GM19324 (cell line): Measurements from ENCODE around the gene ZNF718.
"Not testable (repeated sequence)": the region's sequence is repeated elsewhere in the genome, so short reads cannot be mapped to it uniquely, and the experiment has no call there.

Experiments used
- ATAC-seq: cut with Tn5 transposase; IDR thresholded peaks from one replicate; pipeline ENCODE4 v1.9.1; 2021; ENCODE audit warnings: mild to moderate bottlenecking, moderate library complexity; ENCODE audit not compliant: unreplicated experiment, low FRiP score

The ZNF718 gene

DNA sequence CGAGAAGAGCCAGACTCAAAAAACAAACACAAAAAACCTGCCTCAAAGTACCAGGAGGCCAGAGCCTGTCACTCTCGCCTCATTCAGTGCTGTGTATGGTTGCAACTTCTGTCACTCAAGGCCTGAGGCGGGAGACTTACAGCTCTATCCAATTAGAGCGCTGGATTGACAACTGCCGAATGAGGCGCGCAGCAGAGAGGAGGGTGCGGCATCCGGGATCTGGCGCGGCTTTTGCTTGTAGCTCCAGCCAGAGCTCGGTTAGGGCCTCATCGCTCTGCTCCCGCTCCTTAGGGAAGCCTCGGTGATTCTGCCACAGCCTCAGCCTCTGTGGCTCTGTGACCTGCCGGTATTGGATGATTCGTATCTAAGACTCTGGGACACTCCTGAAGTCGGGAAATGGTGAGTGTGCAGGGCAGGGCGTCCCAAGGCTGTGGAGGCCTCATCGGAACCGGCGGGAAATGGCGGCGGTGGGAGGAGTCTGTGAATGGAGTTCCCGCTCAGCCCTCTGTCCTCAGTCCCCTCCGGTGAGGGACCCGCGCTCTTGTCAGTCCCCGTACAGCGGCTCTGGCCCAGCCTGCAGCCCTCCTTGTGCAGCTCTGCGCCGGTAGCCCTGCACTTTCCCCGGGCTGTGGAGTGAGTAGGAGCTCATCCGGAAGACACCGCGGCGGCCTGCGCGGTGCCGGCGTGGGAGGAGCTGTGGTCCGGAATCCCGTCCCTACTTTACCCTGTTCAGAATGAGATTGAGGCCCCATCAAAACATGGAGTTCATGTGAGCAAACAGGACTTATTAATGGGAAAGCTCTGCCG is at the start of gene ZNF718:
TSS of gene ZNF718 (plus strand) at position 227 of the 807 bp plus-strand sequence. CDS start at position 397, 170 bp downstream.
- ATAC-seq, result peak; percentile 99

DNA sequence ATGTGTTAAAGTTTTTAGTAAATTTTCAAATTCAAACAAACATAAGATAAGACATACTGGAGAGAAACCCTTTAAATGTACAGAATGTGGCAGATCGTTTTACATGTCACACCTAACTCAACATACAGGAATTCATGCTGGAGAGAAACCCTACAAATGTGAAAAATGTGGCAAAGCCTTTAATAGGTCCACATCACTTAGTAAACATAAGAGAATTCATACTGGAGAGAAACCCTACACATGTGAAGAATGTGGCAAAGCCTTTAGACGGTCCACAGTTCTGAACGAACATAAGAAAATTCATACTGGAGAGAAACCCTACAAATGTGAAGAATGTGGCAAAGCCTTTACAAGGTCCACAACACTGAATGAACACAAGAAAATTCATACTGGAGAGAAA is 38.4 kb upstream of the ZNF718 start:
- ATAC-seq, result no peak

DNA sequence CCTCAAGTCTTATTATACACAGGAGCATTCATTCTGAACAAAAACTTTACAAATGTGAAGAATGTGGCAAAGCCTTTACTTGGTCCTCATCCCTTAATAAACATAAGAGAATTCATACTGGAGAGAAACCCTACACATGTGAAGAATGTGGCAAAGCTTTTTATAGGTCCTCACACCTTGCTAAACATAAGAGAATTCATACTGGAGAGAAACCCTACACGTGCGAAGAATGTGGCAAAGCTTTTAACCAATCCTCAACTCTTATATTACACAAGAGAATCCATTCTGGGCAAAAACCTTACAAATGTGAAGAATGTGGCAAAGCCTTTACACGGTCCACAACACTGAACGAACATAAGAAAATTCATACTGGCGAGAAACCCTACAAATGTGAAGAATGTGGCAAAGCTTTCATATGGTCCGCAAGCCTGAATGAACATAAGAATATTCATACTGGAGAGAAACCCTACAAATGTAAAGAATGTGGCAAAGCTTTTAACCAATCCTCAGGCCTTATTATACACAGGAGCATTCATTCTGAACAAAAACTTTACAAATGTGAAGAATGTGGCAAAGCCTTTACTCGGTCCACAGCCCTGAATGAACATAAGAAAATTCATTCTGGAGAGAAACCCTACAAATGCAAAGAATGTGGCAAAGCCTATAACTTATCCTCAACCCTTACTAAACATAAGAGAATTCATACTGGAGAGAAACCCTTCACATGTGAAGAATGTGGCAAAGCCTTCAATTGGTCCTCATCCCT is 37.6 kb upstream of the ZNF718 start:
- ATAC-seq, result not testable (repeated sequence)

DNA sequence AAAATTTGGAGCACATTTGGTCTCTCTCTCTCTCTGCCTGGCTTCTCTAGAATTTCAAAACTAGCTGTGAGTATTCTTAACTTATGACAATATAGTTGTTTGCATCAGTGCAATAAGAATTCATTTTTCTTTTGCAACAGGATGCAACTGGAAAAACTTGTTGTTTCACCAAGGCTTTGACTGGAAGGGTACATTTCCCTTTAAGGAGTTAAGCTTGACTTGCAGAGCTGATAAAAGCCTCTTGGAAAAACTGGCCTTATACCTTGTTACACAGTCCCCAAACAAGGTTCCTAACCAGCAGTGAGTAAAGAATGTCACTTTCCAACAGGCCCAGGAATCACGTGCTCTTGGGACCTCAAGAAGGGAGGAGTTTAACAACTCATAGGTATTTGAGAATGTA is 25.9 kb upstream of the ZNF718 start:
- no peak for ATAC-seq

DNA sequence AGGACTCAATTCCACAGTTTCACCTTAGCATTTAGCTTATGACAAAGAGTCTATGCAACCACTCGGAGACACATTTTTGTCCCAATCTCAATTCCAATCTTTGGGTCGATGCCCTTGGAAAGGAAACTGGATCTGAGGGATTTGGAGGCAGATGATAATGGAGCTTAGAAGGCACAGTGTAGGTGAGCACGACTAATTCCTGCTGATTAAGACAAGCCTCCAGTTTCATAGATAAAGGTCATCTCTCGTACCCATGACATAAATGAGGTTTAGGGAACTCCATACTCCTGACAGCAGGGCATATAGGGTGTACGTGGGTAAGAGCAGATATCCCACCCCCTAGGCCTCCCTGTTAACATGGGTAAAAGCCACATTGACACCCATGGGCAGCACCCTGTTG is 24.4 kb upstream of the ZNF718 start:
- ATAC-seq, result no peak

DNA sequence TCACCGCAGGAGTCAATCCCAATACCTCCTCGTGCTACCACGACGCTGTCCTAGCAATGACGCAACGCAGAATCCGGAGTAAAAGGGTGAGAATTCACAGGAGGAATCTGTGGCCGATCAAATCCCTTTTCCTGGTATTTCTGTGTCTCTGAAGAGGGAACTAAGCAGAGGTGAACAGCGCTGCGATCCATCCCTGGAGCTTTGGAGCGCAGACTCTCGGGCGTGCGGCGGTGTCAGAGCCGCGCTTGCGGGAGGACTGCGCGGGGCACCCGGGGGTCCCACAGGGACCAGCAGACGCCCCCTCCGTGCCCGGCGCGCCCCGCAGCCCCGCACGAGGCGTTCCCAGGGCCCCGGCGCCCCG is 17.2 kb upstream of the ZNF718 start:
- ATAC-seq, result no peak

DNA sequence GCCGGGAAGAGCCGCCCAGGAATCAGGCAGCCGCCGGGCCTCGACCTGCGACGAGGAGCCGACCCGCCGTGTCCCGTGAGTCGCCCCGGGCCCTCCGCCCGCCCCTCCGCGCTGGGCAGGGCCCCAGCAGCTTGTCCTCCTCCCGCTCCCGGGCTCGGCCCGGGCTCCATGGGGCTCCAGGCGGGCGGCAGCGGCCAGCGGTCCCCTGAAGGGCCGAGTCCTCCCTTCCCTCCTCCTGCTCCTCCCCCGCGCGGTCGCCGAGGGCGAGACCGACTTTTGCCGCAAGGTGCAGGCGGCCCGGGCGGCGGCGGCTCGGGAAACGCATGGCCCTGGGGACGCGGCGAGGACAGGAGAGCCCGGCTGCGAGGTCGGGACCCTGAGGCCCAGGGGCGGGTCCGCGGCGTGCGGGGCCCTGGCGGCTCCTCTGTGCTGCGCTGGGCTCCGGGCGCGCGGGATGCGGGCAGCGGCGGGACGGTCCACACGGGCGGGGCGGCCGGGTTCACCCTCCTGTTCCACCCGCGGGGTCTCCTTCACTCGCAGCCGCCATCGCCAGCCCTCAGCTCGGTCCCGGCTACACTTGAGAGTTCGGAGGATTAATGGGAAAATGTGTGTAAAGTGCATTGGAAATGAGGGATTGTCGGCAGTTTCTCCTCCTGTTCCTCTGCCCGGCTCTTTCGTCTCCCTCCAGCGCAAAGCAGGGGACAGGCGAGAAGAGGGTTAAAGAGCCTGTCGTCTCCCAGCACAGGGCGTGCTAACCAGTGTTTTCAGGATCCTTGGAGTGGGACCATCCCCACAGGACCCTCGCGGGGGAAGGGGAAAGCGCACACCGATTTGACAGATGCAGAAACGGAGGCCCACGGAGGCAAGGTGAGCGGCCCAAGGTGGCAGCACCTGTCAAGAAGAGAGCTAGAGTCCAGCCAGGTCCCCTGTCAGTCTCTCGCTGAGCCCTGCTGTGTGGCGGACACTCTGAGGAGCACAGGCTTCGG is 16.6 kb upstream of the ZNF718 start:
- ATAC-seq, result no peak

DNA sequence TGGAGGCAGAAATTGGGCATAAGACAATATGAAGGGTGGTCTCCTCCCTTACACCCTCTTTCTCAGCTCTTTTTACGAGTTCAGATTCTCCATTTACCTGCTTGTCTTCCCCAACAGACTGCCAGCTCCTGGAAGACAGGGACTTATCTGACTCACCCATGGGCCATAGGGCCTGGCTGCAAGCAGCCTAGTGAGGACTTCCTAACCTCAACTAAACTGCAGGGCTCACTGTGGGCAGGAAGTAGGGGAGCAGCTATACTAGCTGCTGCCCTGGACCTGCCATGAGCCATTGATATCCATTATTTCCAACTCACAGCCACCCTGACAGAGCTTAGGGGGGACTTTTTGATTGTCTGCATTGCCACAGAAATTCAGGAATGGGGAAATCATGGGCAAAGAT is 11.5 kb upstream of the ZNF718 start:
- no peak for ATAC-seq

DNA sequence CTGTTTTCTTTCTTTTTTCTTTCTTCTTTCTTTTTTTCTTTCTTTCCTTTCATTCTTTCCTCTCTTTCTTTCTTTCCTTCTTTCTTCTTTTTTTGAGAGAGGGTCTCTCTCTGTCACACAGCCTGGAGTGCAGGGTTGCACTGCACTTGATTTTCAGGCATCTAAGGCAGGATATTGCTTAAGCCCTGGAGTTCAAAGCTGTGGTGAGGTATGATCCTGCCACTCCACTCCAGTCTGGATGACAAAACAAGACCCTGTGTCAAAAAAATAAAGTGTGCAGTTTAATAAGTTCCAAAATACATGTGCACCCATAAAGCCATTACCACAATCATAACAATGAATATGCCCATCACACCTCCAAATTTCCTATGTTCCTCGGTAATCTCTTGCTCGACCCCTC is 10.6 kb upstream of the ZNF718 start:
- ATAC-seq, result no peak

DNA sequence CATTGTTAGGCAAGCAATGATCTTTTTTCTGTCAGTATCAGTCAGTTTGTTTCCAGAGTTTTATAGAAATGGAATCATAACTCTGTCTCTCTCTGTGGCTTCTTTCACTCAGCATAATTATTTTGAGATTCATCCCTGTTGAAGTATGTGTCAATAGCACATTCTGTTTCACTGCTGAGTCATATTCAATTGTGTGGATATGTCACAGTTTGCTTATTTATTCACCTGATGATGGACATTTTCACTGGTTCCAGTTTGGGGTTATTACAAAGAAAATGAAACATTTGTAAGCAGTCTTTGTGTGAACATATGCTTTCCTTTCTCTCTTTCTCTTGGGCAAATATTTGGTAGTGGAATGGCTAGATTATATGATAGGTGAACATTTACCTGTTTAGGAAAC is 10.2 kb upstream of the ZNF718 start:
- ATAC-seq, result no peak

DNA sequence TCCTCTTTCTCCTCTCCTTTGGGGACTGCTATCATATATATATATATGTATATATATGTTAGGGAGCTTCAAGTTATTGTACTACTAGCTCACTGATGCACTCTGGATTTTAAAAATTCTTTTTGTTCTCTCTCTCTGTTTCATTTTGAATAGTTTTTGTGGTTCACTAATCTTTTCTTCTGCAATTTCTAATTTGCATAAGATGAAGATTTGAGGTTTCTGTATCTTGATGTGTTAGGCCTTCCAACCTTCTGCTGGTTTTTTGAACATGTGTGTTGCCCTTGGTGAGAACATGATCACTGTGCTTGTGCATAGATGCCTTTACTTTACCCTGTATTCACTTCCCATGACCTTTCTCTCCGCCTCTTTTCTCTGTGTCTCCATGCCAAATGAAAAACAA is 7.8 kb upstream of the ZNF718 start:
- ATAC-seq, result no peak

DNA sequence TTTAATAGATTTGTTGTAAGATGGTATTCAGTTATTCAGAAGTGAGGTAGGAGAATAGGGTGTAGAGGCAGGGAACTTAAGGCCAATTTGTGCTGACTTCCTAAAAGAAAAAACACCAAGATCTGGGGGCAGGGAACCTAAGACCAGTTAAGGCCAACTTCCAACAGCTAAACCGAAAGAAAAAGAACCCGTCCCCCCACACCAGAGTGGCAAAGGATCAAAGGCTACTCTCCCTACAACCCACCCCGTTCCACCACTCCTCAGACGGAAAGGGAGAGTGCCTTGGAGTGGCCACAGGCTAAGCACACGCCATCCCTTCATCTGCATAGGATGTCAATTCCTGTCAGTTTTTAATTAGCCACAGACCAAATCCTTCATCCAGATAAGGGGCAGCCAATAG is 3.7 kb upstream of the ZNF718 start:
- ATAC-seq, result no peak

DNA sequence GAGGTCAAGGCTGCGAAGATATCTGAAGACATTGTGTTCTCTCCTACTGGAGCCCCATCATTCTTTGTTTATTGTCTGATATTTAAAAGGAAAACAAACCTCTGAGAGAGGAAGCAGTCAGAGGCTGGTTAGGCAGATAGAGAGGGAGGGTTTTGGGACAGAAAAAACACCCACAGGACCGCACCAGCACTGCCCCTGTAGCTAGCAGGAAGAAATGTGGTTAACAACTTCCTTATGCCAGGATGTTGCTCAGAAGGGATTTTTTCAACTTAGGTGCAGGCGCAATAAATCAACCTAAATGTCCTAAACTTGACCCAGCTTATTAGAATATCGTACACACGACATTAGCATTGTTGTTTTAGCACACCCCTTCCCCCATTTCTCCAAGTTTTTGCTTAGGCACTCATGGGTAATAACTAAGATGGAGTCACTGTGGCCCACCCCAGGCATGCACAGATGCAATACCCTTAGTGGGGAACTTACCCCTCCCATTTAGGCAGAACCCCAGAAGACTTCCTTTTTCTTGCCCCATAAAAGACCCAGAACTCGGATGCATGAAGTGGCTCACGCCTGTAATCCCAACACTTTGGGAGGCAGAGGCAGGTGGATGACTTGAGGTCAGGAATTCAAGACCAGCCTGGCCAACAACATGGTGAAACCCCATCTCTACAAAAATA is 2.8 kb upstream of the ZNF718 start:
- ATAC-seq, result no peak

DNA sequence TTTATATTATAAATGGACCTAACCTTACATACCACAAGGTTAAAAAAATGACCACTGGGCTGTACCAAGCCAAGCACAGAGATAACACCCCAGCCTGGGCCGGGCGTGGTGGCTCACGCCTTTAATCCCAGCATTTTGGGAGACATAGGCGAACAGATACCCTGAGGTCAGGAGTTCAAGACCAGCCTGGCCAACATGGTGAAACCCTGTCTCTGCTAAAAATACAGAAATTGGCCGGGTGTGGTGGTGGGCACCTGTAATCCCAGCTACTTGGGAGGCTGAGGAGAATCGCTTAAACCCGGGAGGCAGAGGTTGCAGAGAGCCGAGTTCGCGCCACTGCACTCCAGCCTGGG is 403 bp upstream of the ZNF718 start:
- ATAC-seq, result not testable (repeated sequence)

DNA sequence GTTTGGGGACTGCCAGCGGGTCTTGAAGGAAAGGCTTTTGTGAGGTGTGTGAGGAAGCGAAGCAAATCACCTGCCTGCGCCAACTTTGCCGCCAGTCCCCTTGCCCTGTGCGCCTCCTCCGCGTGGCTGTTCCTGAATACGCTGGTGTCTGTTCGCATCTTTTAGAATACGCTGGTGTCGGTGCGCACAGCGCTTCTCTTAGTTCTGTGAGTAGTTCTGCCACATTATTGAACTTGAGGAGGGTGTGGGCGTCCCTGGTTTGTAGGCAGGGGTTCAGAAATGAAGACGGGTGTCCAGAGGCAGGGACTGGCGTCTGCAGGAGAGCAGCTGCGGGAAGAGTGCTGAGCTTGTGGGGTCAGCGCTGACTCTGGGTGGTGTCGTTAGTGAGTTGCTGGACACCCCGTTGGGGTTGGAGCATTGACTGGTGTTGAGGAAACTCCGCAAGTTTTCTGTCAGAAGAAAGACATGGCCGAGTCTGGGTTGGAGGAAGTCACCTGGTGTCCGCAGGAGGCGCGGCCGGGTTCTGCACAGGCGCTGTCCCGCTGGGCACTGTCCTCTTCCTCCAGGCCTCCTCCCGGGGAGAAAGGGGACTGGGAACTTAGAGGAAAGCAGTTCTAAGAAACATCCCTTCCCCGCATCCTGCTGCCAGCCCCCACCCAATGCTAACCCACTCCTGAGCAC is 930 bp downstream of the ZNF718 start:
- ATAC-seq, result peak; percentile 11

DNA sequence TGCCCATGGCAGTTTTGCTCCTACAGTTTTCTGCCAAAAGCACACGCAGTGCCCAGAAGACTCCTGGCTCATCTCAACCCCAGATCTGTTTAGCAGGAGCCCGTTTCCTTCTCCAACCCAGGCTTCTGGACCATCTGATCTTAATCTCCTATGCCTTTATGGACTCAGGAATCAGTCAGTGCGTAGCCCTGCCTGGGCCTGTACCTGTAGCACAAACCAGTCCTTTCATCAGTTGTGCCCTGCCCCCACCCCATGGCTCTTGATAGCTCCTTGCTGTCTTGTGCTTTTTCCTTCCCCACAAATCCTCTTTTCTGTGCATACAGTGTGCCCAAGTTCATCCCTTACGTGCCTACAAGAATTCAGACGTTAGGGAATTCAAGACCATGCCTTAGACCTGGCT is 1.5 kb downstream of the ZNF718 start:
- ATAC-seq, result no peak

DNA sequence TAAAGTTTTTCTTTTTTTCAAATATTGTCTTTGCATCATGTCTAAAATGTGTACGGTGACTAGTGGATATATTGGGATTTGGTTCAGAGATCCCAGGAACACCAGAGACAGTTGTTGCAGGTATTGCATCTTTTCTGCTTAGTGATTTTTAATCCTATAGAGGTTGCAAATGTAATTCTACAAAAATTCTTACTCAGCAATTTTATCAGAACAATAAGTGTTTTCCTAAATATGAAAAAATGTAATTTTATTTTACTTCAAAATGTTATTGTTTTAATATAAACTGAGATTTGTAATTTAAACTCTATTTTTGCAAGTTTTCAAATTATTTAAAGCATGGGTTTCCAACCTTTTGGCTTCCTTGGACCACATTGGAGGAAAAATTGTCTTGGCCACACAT is 8.2 kb downstream of the ZNF718 start:
- no peak for ATAC-seq

DNA sequence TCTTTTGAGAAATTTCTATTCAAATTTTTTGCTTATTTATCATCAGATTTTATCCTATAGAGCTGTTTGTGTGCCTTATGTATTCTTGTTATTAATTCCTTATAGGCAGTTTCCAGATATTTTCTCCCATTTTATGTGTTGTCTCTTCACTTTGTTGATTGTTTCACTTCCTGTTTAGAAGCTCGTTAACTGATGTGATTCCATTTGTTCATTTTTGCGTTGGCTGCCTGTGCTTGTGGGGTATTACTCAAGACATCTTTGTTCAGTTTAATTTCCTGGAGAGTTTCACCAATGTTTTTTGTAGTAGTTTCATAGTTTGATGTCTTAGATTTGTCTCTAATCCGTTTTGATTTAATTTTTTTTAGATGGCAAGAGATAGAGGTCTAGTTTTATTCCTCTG is 14.6 kb downstream of the ZNF718 start:
- no peak for ATAC-seq

DNA sequence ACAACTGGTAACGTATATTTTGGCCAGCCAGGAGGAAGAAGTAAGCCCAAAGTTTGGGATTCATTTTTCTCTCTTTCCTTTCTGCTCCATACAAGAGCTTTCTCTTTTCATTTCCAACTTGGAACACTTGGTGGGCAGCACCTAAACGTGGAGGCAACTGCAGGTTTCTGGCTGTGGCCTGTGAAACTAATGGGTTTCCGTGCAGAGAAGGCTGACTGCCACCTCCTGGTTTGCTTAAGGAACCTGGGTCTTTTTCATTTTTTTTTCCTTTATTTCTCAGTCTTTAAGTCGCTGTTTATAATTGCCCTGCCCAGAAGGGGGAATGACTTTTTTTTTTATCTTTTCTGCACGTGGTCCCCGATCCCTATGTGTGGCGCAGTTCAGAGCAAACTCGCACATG is 15.4 kb downstream of the ZNF718 start:
- no peak for ATAC-seq

DNA sequence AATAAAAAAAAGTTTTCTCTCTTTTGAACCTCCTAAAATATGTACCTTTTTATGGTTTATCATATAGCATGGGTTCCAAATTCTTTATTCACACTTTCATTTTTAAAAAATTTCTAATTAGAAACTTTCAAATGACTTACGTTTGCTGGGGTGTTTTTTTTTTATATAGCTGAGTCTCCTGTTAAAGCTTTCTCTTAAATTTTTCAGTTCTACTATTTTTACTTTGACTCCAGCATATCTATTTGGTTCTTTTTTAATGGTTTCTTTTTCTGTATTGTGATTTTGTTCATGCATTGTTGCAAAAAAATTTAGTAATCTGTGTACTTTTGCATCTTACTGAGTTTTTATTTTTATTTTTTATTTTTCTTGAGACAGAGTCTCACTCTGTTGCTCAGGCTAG is 22.3 kb downstream of the ZNF718 start:
- no peak for ATAC-seq
